Erythroblast (primary cell): ENCODE results near the gene CLEC3B.
A peak's percentile ranks its signal among the peaks of the same experiment; 100 is the strongest.
"Not testable (repeated sequence)": the region's sequence is repeated elsewhere in the genome, so short reads cannot be mapped to it uniquely, and the experiment has no call there.

Source experiments
- DNase-seq, 2 experiments: peaks; one replicate each; lab custom pipeline; 2025; lab: John Stamatoyannopoulos, UW
- GATA1 ChIP-seq: IDR thresholded peaks from 2 replicates; pipeline ENCODE4 v1.6.1; 2011; ENCODE audit warnings: low read depth, mild to moderate bottlenecking, control low read depth, low read length, moderate library complexity
- POLR2A ChIP-seq: IDR thresholded peaks from 2 replicates; pipeline ENCODE4 v1.6.1; 2011; ENCODE audit warnings: mild to moderate bottlenecking, low read length

Gene CLEC3B

GRCh38 chr3:45026038-45026437 lies at the start of gene CLEC3B:
Gene CLEC3B, plus strand, starts transcription at chr3:45026303. Its CDS starts 60 bp downstream, at chr3:45026363.
- TF ChIP-seq POLR2A = no peak
- no peak for TF ChIP-seq GATA1
- DNase-seq = no peak

GRCh38 chr3:44981220-44981619 lies 44.9 kb upstream of the CLEC3B start:
- no peak for TF ChIP-seq GATA1
- TF ChIP-seq POLR2A = no peak
- DNase-seq = peak in 1 of 2 experiments; percentile 9

DNA sequence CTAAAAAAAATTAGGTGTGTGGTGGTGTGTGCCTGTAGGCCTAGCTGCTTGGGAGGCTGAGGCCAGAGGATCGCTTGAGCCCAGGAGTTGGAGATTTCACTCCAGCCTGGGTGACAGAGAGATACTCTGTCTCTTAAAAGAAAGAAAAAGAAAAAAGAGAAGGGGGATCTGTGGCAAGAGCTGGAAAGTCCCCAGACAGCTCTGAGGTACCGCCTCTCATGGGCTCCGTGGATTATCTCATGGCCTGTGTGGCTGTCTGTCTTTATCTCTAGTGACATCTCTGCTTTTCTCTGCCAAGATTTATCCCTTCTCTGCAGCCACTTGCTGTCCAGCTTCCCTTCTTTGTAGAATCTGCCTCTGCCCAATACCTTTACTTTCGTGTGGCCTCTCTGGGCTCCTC lies 44.4 kb upstream of the CLEC3B start:
- DNase-seq = peak; percentile 10 to 58
- TF ChIP-seq GATA1 (no peak), POLR2A (no peak)

GRCh38 chr3:44982817-44983216 lies 43.3 kb upstream of the CLEC3B start:
- no peak for TF ChIP-seq POLR2A
- TF ChIP-seq GATA1 = no peak
- no peak for DNase-seq

DNA sequence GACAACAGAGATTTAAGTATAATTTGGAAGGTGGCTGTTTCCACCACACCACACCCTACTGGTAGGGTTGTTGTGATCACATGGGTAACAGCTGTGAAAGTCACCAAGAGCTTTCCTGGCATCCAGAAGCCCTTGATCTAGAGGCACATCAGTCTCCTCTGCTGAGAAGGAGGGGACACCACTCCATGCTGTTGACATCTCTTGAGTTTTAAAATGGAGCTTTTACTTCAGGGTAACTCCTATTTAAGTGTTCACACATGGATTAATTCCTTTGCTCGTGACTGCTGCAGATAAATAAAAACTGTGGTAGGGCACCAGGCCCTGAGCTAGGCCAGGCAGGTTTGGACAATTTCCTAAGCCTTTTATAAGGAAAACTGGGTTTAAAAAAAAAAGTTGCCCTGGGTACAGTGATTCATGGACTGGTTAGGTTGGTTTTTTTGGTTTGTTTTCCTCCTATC lies 42.6 kb upstream of the CLEC3B start:
- TF ChIP-seq POLR2A (no peak), GATA1 (no peak)
- DNase-seq = no peak

DNA sequence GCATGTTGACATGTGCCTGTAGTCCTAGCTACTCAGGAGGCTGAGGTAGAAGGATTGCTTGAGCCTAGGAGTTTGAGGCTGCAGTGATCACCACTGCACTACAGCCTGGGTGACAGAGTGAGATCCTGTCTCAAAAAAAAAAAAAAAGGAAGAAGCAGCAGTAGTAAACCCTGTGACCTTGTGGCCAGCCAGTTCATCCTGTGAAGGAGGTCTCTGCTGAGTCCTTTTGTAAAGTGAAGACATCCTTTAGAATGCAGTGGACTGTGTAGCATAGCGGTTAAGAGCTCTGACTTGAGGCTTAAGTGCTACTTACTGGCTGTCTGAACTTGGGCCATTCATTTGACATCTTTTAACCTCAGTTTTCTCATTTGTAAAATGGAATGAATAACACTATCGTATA lies 41.8 kb upstream of the CLEC3B start:
- no peak for DNase-seq
- TF ChIP-seq GATA1 (no peak), POLR2A (no peak)

DNA sequence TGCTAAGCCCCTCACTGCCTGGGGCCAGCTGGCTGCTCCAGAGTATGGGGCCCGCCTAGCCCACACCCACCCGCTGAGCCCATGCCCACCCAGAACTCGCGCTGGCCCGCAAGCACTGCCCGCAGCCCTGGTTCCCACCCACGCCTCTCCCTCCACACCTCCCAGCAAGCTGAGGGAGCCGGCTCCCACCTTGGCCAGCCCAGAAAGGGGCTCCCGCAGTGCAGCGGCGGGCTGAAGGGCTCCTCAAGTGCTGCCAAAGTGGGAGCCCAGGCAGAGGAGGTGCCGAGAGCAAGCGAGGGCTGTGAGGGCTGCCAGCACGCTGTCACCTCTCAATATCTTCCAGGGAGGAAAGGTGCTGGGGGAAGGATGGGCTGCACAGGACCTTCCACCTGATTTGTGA lies 39.8 kb upstream of the CLEC3B start:
- not testable (repeated sequence) for DNase-seq

DNA sequence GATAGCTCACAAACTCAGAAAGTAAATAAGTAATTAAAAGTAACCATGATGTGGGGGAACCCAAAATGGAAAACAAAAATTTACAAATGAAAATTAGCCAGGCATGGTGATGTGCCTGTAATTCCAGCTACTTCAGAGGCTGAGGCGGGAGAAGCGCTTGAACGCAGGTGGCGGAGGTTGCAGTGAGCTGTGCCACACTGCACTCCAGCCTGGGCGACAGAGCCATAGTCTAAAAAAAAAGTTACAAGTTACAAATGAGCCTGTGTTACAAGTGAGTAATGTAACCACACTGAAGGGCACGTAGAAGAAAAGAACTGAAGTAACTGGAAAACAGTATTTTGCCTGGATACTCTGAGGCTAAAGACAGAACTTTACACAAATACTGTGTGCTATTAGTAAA lies 38.8 kb upstream of the CLEC3B start:
- TF ChIP-seq POLR2A (no peak), GATA1 (no peak)
- no peak for DNase-seq

GRCh38 chr3:44988073-44988472 lies 38.0 kb upstream of the CLEC3B start:
- no peak for TF ChIP-seq POLR2A
- no peak for TF ChIP-seq GATA1
- DNase-seq = peak; percentile 47 to 54

DNA sequence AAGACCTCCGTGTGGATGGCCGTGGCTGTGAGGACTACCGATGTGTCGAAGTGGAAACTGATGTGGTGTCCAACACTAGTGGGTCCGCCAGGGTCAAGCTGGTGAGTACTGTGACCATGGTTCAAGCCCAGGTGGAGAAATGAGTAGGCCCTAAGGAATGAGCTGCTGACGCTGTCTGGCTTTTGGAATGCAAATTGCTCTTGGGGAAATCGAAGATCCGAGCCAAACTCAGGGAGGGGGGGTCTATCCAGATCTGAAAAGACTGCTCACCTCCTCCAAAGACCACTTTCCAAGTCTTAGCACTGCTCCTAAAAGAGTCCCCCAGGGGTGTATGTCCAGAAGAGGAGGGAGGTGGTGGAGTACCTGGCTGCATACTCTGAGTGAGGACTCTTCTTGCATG lies 37.0 kb upstream of the CLEC3B start:
- no peak for DNase-seq
- no peak for TF ChIP-seq POLR2A

- no peak for DNase-seq
- no peak for TF ChIP-seq POLR2A
Measured at GRCh38 chr3:44989636-44990373, 36.3 kb upstream of the CLEC3B start.

GRCh38 chr3:44991326-44991725 lies 34.8 kb upstream of the CLEC3B start:
- TF ChIP-seq GATA1 = no peak
- no peak for TF ChIP-seq POLR2A
- DNase-seq = no peak

GRCh38 chr3:44992555-44993470 lies 33.3 kb upstream of the CLEC3B start:
- DNase-seq = peak; percentile 42 to 63

More at GRCh38 chr3:44992555-44993470, 33.3 kb upstream of the CLEC3B start:
- TF ChIP-seq POLR2A (no peak), GATA1 (no peak)
